Measurements from ENCODE around the gene BICRA. TPM values are rescaled to one million over a fixed set of nuclear protein-coding genes. Genes with fewer than 3 reads are reported as not detected.

Gene BICRA
- total and polyA plus RNA-seq, 2 donors (not counting 1 experiment from before 2014, with no cell fraction given): 14.1 to 34.7 TPM

DNA sequence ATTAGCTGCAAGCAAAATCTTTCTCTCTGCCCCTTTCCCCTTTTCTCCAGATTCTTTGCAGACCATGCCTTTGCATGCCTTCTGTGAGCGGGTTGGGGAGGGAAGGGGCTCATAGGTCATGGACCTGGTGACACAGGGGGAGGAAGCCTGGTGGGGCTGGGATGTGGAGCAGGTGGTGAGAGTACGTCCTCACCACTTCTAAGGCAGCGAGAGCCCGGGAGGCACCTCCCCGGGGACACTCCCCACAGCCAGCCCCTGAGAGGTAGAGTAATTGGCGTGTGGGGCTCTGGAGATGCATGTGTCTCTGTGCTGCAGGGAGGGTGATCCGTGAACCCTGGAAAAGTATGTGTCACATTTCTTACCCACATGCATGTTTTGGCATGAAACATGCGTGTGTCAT lies 61.8 kb downstream of the BICRA start:
- H3K9me3 Mint-ChIP-seq (ENCODE audit: insufficient read depth): no peaks in the 10 kb centered on the region
- intact Hi-C loops (cut with micrococcal nuclease): no loop called here
- Histone ChIP-seq H3K27me3 (replicated peaks in 1 of 4; ENCODE audit: control extremely low read depth in 1 of 4, control insufficient read depth in 3 of 4, insufficient read depth in 4 of 4, low read length in 3 of 4) (no peaks in the 10 kb centered on the region), H3K9ac (ENCODE audit: low read length) (no peak overlapping the region), H3K79me2 (ENCODE audit: control insufficient read depth, insufficient read depth, low read length) (peaks cover 39% of the 10 kb centered on the region), H3K4me3 (ENCODE audit: control extremely low read depth in 1 of 5, extremely low read depth in 1 of 5, insufficient read depth in 1 of 5, low read depth in 2 of 5, low read length in 4 of 5) (no peak overlapping the region), H2AFZ (ENCODE audit: insufficient read depth, low read depth, low read length, poor library complexity, severe bottlenecking) (no peak overlapping the region), H4K20me1 (ENCODE audit: control insufficient read depth, insufficient read depth, low read length, poor library complexity, severe bottlenecking) (peaks cover 79% of the 10 kb centered on the region), H3K36me3 (replicated peaks in 1 of 2; ENCODE audit: control extremely low read depth in 1 of 2, control insufficient read depth in 1 of 2, extremely low read depth in 1 of 2, insufficient read depth in 2 of 2, low read length in 1 of 2) (peaks cover 0 to 33% of the 10 kb centered on the region in 2 experiments), H3K4me1 (ENCODE audit: control insufficient read depth in 2 of 2, insufficient read depth in 2 of 2, low read length in 2 of 2) (no peaks in the 10 kb centered on the region), H3K9me3 (ENCODE audit: control extremely low read depth in 1 of 3, control insufficient read depth in 2 of 3, insufficient read depth in 1 of 3, low read length in 2 of 3) (no peaks in the 10 kb centered on the region), H3K4me2 (replicated peaks; ENCODE audit: low read depth, low read length, poor library complexity, severe bottlenecking) (no peak overlapping the region), H3K27ac (ENCODE audit: low read length in 2 of 2) (no peak overlapping the region)
- H3K27ac Mint-ChIP-seq: no peak overlapping the region
- ATAC-seq (ENCODE audit: low read depth): no peak
- H3K4me1 Mint-ChIP-seq: no peaks in the 10 kb centered on the region
- no peaks in the 10 kb centered on the region for H3K27me3 Mint-ChIP-seq
- no peak for DNase-seq
- WGBS (ENCODE audit: insufficient coverage): 72% methylated on average over 5 of the region's 8 CpGs
- ChIA-PET POLR2A (no interaction called here), CTCF (no interaction called here)
- no peak overlapping the region for H3K4me3 Mint-ChIP-seq
- no peak for TF ChIP-seq EZH2 (IDR thresholded peaks at IDR 0.05; ENCODE audit: borderline replicate concordance, insufficient read depth, low read depth, low read length, poor library complexity, severe bottlenecking)
- TF ChIP-seq, protein P1, sequence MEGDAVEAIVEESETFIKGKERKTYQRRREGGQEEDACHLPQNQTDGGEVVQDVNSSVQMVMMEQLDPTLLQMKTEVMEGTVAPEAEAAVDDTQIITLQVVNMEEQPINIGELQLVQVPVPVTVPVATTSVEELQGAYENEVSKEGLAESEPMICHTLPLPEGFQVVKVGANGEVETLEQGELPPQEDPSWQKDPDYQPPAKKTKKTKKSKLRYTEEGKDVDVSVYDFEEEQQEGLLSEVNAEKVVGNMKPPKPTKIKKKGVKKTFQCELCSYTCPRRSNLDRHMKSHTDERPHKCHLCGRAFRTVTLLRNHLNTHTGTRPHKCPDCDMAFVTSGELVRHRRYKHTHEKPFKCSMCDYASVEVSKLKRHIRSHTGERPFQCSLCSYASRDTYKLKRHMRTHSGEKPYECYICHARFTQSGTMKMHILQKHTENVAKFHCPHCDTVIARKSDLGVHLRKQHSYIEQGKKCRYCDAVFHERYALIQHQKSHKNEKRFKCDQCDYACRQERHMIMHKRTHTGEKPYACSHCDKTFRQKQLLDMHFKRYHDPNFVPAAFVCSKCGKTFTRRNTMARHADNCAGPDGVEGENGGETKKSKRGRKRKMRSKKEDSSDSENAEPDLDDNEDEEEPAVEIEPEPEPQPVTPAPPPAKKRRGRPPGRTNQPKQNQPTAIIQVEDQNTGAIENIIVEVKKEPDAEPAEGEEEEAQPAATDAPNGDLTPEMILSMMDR (IDR thresholded peaks at IDR 0.05): no peak

DNA sequence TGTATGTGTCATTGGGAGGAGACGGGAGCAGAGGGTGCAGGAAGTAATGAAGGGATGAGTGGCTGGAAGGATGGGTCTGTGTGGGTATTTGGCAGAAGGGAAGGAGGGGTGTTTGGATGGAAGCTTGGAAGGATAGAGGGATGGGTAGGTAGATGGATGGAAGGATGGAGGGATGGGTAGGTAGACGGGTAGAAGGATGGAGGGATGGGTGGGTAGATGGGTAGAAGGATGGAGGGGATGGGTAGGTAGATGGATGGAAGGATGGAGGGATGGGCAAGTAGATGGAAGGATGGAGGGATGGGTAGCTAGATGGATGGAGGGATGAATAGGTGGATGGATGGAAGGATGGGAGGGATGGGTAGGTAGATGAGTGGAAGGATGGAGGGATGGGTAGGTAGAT lies 62.6 kb downstream of the BICRA start:
- Mint-ChIP-seq H3K27ac (no peak overlapping the region), H3K4me3 (no peak overlapping the region), H3K9me3 (ENCODE audit: insufficient read depth) (no peaks in the 10 kb centered on the region), H3K27me3 (no peaks in the 10 kb centered on the region), H3K4me1 (no peaks in the 10 kb centered on the region)
- peaks cover 72% of the 10 kb centered on the region for H4K20me1 ChIP-seq (ENCODE audit: control insufficient read depth, insufficient read depth, low read length, poor library complexity, severe bottlenecking)
- intact Hi-C loops (cut with micrococcal nuclease): no loop called here
- 97% methylated on average over 2 of the region's 2 CpGs for WGBS (ENCODE audit: insufficient coverage)
- no peak overlapping the region for H3K9ac ChIP-seq (ENCODE audit: low read length)
- ATAC-seq (ENCODE audit: low read depth) (no peak), DNase-seq (no peak)
- no peak overlapping the region for H3K4me3 ChIP-seq (ENCODE audit: control extremely low read depth in 1 of 5, extremely low read depth in 1 of 5, insufficient read depth in 1 of 5, low read depth in 2 of 5, low read length in 4 of 5)
- no peaks in the 10 kb centered on the region for H3K9me3 ChIP-seq (ENCODE audit: control extremely low read depth in 1 of 3, control insufficient read depth in 2 of 3, insufficient read depth in 1 of 3, low read length in 2 of 3)
- H3K79me2 ChIP-seq (ENCODE audit: control insufficient read depth, insufficient read depth, low read length): peaks cover 35% of the 10 kb centered on the region
- no peaks in the 10 kb centered on the region for H3K27me3 ChIP-seq (replicated peaks in 1 of 4; ENCODE audit: control extremely low read depth in 1 of 4, control insufficient read depth in 3 of 4, insufficient read depth in 4 of 4, low read length in 3 of 4)
- H3K27ac ChIP-seq (ENCODE audit: low read length in 2 of 2): no peak overlapping the region
- TF ChIP-seq, protein P1 (IDR thresholded peaks at IDR 0.05): no peak
- ChIA-PET CTCF (interaction anchor here (0.7 kb wide), 1 partner anchor 38 kb away, joined by 4 read pairs; no protein-coding TSS in a partner anchor), POLR2A (no interaction called here)
- H3K4me1 ChIP-seq (ENCODE audit: control insufficient read depth in 2 of 2, insufficient read depth in 2 of 2, low read length in 2 of 2): no peaks in the 10 kb centered on the region
- no peak overlapping the region for H2AFZ ChIP-seq (ENCODE audit: insufficient read depth, low read depth, low read length, poor library complexity, severe bottlenecking)
- H3K36me3 ChIP-seq (replicated peaks in 1 of 2; ENCODE audit: control extremely low read depth in 1 of 2, control insufficient read depth in 1 of 2, extremely low read depth in 1 of 2, insufficient read depth in 2 of 2, low read length in 1 of 2): peaks cover 0 to 34% of the 10 kb centered on the region in 2 experiments
- H3K4me2 ChIP-seq (replicated peaks; ENCODE audit: low read depth, low read length, poor library complexity, severe bottlenecking): no peak overlapping the region
